ENCODE results near the gene PCNT.
A peak's percentile ranks its signal among the peaks of the same experiment; 100 is the strongest.

Gene PCNT

GRCh38 chr21:46334351-46335140 lies 10.6 kb downstream of the PCNT start:
- DNase-seq (ENCODE audit: low read depth): no peak

DNA sequence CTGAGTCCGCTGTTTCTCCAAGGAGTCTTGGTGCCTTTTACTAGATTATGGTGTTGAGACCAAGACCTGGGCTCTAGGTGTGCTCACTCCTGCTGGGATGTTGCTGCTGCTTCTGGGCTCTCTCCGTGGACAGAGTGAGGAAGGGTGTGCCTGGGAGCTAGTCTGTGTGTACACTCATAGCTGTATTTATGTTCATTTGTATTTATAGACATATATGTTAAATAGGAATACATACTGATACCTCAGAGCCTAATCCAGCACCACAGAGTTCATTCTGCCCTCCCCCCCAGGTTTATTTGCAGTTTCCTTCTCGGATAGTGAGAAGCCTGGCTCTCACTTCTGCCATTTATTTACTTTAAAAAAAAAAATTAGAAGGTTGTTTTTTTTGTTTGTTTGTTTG lies 12.6 kb downstream of the PCNT start:
- DNase-seq (ENCODE audit: low read depth): no peak

GRCh38 chr21:46340998-46341397 lies 17.0 kb downstream of the PCNT start:
- no peak for DNase-seq (ENCODE audit: low read depth)

GRCh38 chr21:46344219-46344915 lies 20.4 kb downstream of the PCNT start:
- DNase-seq (ENCODE audit: low read depth): no peak

DNA sequence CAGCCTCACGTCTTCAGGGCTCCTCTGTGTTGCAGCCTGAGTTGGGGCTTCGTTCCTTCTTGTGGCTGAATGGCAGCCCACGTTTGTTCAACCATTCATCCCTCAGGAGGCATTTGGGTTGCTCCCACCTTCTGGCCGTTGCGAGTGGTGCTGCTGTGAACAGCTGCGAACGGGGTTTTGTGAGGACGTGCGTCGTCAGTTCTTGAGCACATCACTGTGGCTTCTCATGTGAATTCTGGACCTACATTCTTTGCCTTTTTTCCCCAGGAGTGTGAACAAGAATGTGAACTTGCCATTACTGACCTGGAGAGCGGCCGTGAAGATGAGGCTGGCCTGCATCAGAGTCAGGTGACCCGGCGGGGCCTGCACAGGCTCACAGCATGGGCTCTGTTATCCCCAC lies 21.9 kb downstream of the PCNT start:
- no peak for DNase-seq (ENCODE audit: low read depth)

GRCh38 chr21:46346296-46347202 lies 22.6 kb downstream of the PCNT start:
- DNase-seq (ENCODE audit: low read depth): no peak

DNA sequence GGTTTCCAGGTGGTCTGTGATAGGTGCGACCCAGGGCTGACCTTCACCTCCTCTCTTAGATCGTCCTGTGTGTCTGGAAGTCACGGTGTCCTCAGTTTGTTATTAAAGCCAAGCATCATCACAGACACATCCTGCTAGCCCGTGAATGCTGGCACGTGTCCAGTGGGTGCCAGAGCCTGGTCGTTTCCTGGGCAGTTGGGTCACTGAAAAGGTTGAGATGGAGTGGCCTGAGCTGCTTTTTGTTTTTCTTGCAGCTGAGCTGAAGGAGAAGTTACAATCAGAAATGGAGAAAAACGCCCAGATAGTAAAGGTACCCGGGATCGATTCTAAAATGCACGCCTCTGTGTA lies 23.2 kb downstream of the PCNT start:
- DNase-seq (ENCODE audit: low read depth): no peak

DNA sequence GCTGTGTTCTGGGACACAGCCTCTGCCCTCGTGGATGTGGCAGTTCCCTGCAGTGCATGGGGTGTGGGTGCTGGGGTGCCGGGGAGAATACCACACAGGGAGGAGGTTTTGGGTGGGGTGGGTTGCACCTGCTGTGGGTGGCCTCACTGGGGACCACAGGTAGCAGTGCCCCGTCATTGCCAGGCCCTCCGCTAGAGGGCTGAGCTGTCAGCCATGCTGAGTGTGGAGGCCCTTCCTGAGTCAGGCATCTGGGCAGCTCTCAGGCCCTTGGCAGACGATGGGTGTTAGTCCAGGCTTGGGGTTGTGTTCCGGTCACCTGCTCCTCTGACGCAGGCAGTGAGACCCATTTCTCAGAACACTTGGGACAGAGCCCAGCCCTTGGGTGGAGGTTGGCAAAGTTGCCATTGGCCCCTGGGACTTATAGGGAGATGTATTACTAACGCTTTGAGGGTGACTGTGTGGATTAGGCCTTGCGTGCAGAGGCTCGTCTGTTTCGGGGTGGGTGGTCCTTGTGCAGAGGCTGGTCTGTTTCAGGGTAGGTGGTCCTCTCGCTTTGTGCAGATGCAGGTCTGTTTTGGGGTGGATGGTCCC lies 23.9 kb downstream of the PCNT start:
- peak; percentile 17 for DNase-seq (ENCODE audit: low read depth)

GRCh38 chr21:46349134-46349760 lies 25.3 kb downstream of the PCNT start:
- no peak for DNase-seq (ENCODE audit: low read depth)

DNA sequence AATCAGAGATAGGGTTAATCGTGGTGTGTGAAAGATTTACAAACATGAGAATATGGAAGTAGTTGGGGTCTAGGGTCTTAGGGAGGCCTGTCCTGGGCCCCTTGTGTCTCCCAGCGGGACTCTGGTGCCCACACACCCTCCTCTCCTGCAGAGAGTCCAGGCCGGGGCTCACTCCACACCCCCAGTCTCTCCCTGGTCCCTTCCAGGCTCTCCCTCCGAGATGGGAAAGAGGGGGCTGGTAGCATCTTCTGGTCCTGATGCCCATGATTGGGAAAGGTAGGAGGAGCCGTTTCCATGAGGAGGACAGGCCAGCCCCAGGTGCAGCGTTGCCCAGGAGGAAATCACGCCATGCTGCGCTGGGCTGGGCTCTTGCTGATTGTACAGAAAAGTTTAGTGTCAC lies 26.6 kb downstream of the PCNT start:
- no peak for DNase-seq (ENCODE audit: low read depth)

DNA sequence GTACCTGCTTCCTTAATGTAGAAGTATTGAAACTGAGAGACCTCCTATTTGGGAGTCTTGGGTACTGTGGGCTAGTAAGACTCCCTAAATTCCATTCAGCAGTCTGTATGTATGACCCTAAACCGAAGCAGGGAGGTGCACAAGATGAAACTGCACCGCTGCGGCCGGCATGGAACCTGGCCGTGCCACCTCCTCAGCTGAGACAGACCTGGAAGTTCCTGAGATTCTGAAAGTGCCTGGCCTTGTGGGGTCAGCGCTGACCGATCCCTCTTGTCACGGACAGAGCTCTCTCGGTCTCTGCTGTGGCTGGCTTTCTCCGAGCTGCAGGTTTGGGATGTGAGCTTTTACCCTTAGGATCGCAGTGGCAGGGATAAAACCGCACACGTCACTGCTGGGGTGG lies 27.0 kb downstream of the PCNT start:
- DNase-seq (ENCODE audit: low read depth): no peak

GRCh38 chr21:46351476-46352163 lies 27.7 kb downstream of the PCNT start:
- DNase-seq (ENCODE audit: low read depth): no peak

DNA sequence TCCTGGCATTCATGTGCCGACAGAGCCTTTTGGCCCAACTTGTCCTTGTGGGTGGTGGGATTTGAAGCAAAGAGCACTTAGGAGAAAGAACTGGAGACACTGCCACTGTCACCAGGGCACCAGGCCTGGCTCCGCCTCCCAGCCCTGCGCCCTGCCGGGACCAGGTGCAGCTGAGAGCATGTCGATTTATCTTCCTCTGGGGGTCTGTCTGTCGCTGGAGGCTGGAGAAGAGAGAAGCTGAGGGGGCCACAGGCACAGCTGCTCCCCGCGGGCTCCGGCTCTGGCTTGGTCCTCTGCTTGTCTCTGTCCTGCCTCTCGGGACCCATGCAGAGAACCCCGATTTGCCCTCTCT lies 28.2 kb downstream of the PCNT start:
- DNase-seq (ENCODE audit: low read depth): no peak

DNA sequence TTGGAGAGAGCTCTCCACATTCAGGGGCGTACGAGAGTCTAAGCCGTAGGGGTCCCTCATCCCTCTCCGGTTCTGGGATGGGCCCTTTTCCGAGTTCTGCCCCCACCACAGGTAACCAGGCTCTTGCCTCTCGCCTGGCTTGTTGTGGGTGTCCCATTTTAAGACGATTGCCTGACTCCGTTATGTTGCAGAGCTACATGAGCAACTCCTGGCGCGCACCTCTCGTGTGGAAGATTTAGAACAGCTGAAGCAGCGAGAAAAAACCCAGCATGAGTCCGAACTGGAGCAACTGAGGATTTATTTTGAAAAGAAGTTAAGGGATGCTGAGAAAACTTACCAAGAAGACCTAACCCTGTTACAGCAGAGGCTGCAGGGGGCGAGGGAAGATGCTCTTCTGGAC lies 29.0 kb downstream of the PCNT start:
- no peak for DNase-seq (ENCODE audit: low read depth)

- no peak for DNase-seq (ENCODE audit: low read depth)
These were observed 30.1 kb downstream of the PCNT start for GRCh38 chr21:46354046-46354445.

GRCh38 chr21:46354518-46354917 lies 30.6 kb downstream of the PCNT start:
- DNase-seq (ENCODE audit: low read depth): no peak

GRCh38 chr21:46355161-46356004 lies 31.4 kb downstream of the PCNT start:
- DNase-seq (ENCODE audit: low read depth): no peak

DNA sequence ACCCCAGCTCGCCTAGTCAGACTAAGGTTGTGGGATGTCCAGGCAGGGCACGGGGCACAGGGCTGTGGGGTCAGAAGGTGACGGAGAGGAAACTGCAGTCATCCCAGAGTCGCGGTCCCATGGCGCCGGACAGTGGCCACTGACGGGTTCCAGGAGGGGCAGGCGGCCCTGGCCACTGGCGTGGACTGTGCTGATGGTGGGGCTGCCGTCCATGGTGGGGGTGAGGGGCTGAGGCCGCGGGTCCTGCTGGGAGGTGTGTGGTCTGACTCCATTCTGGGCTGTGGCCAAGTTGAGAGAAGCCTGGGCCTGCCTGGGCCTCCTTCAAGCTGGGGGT lies 32.0 kb downstream of the PCNT start:
- no peak for DNase-seq (ENCODE audit: low read depth)

- DNase-seq (ENCODE audit: low read depth): no peak
These were observed 32.8 kb downstream of the PCNT start for GRCh38 chr21:46356494-46357334.

DNA sequence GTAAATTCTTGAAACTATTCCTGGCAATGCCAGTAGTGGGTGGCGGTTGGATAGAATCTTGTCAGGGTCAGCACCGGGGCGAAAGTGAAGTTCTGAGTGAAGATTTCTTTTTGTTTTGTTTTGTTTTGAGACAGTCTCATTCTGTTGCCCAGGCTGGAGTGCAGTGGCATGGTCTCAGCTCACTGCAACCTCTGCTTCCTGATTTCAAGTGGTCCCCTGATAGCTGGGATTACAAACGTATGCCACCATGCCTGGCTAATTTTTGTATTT lies 33.3 kb downstream of the PCNT start:
- no peak for DNase-seq (ENCODE audit: low read depth)
